HCT116 (cell line): ENCODE measurements around the gene TMEM63B. TPM values are rescaled to one million over a fixed set of nuclear protein-coding genes. Genes with fewer than 3 reads are reported as not detected.

ENCODE experiments used
- ATAC-seq: fragments of 200-7000 bp; cut with Tn5 transposase; 2 replicates; pipeline ENCODE4 v1.9.1; 2020; ENCODE audit warnings: mild to moderate bottlenecking, moderate library complexity
- BruUV-seq: library from RNA; stranded (reverse); fragments of 400-500 nt; replicated peaks from 2 replicates; lab custom pipeline; 2021; lab: Mats Ljungman, UMichigan
- CTCF ChIA-PET: fragments of 300-600 bp; sonication (Branson Sonifier 250); formaldehyde crosslinking; loops from one replicate; lab custom pipeline; 2021; ENCODE audit warnings: antibody characterized with exemption; lab: Charles Lee
- POLR2A ChIA-PET: fragments of 300-600, 350-600 bp; sonication (Branson Sonifier 250); formaldehyde crosslinking; loops from one replicate; lab custom pipeline; 2021; ENCODE audit warnings: antibody characterized with exemption; lab: Charles Lee
- RAD21 ChIA-PET, 2 experiments: fragments of 300-600 bp; sonication (Branson Sonifier 250); formaldehyde crosslinking; loops; one replicate each; lab custom pipeline; 2023; ENCODE audit warnings: low total read pairs in 2 of 2; ENCODE audit not compliant: uncharacterized antibody in 2 of 2, unreplicated experiment in 2 of 2, low non-redundant PET in 1 of 2; lab: Charles Lee
- DNase-seq: peaks from one replicate; pipeline ENCODE4 v3.0.0-alpha.2; 2010; ENCODE audit warnings: low read depth, low spot score
- H2AFZ ChIP-seq: fragments of 200-600 bp; shearing (Covaris generic), sonication (generic); 2 replicates; pipeline ENCODE4 v1.6.1; 2017; ENCODE audit warnings: low read depth, mixed run types, mixed read lengths, antibody characterized with exemption, low read length; ENCODE audit not compliant: poor library complexity, severe bottlenecking
- H3K27ac ChIP-seq: 2 replicates; pipeline ENCODE4 v1.5.1; 2012; ENCODE audit warnings: low read depth, low read length
- H3K27me3 ChIP-seq: fragments of 200-600 bp; sonication (generic); 2 replicates; pipeline ENCODE4 v1.6.1; 2016; ENCODE audit warnings: mixed run types, low read length, mixed read lengths; ENCODE audit not compliant: insufficient read depth
- H3K36me3 ChIP-seq, 2 experiments: fragments of 200-500 bp in 1 of 2; fragments of 200-600 bp in 1 of 2; sonication (Bioruptor generic) in 1 of 2; sonication (generic) in 1 of 2; 2 replicates each; pipeline versions ENCODE4 v1.5.1 to v1.6.1; 2014 to 2016; ENCODE audit warnings: low read length in 2 of 2, inconsistent platforms in 1 of 2, mixed read lengths in 1 of 2, mixed run types in 1 of 2; ENCODE audit not compliant: insufficient read depth in 2 of 2, control insufficient read depth in 1 of 2
- H3K4me1 ChIP-seq, 2 experiments: fragments of 200-600 bp in 1 of 2; sonication (generic) in 1 of 2; 2 replicates each; pipeline versions ENCODE4 v1.5.1 to v1.6.1; 2012 to 2017; ENCODE audit warnings: low read length in 2 of 2, inconsistent platforms in 1 of 2, mild to moderate bottlenecking in 1 of 2, mixed read lengths in 1 of 2, mixed run types in 1 of 2, moderate library complexity in 1 of 2; ENCODE audit not compliant: insufficient read depth in 2 of 2, control insufficient read depth in 1 of 2
- H3K4me2 ChIP-seq: fragments of 200-600 bp; sonication (generic); 2 replicates; pipeline ENCODE4 v1.6.1; 2017; ENCODE audit warnings: mixed run types, low read length, mixed read lengths
- H3K4me3 ChIP-seq, 2 experiments: fragments of 200-600 bp in 1 of 2; sonication (generic) in 1 of 2; replicated peaks in 1 of 2; 2 replicates each; pipeline ENCODE4 v1.5.1; 2011 to 2016; ENCODE audit warnings: low read length in 2 of 2, control low read depth in 1 of 2, low read depth in 1 of 2, mild to moderate bottlenecking in 1 of 2, mixed read lengths in 1 of 2, mixed run types in 1 of 2
- H3K79me2 ChIP-seq: fragments of 200-600 bp; sonication (generic); 2 replicates; pipeline ENCODE4 v1.6.1; 2017; ENCODE audit warnings: mild to moderate bottlenecking, mixed run types, low read length, moderate library complexity, mixed read lengths; ENCODE audit not compliant: insufficient read depth
- H3K9ac ChIP-seq: fragments of 200-600 bp; sonication (generic); 2 replicates; pipeline ENCODE4 v1.6.1; 2016; ENCODE audit warnings: low read length, mixed read lengths
- H3K9me2 ChIP-seq: fragments of 200-600 bp; sonication (generic), shearing (Covaris generic); 2 replicates; pipeline ENCODE4 v1.6.1; 2017; ENCODE audit warnings: mixed run types, mild to moderate bottlenecking, moderate library complexity; ENCODE audit not compliant: insufficient read depth
- H3K9me3 ChIP-seq, 2 experiments: fragments of 200-500 bp in 1 of 2; fragments of 200-600 bp in 1 of 2; sonication (Bioruptor generic) in 1 of 2; sonication (generic) in 1 of 2; 2 replicates each; pipeline ENCODE4 v1.6.1; 2014 to 2017; ENCODE audit warnings: low read length in 2 of 2, mixed read lengths in 2 of 2, inconsistent platforms in 1 of 2, low read depth in 1 of 2, mild to moderate bottlenecking in 1 of 2, mixed run types in 1 of 2, moderate library complexity in 1 of 2; ENCODE audit not compliant: control insufficient read depth in 1 of 2, insufficient read depth in 1 of 2
- H4K20me1 ChIP-seq: fragments of 200-600 bp; sonication (generic), shearing (Covaris generic); 2 replicates; pipeline ENCODE4 v1.6.1; 2017; ENCODE audit warnings: mixed run types, mild to moderate bottlenecking, moderate library complexity; ENCODE audit not compliant: insufficient read depth
- ATF3 ChIP-seq: IDR thresholded peaks from 2 replicates; pipeline ENCODE4 v1.6.1; 2012
- CBX3 ChIP-seq: IDR thresholded peaks from 2 replicates; pipeline ENCODE4 v1.6.1; 2012; ENCODE audit warnings: low read depth
- EGR1 ChIP-seq: IDR thresholded peaks from 2 replicates; pipeline ENCODE4 v1.6.1; 2012; ENCODE audit warnings: low read depth
- ELF1 ChIP-seq: IDR thresholded peaks from 2 replicates; pipeline ENCODE4 v1.6.1; 2012; ENCODE audit warnings: low read depth, borderline replicate concordance
- EZH2 ChIP-seq: fragments of 200-600 bp; sonication (generic); IDR thresholded peaks from 2 replicates; pipeline ENCODE4 v1.6.1; 2017; ENCODE audit warnings: antibody characterized with exemption, mixed run types
- EZH2phosphoT487 ChIP-seq: fragments of 200-600 bp; IDR thresholded peaks from 2 replicates; pipeline ENCODE4 v1.6.1; 2018; ENCODE audit warnings: antibody characterized with exemption, borderline replicate concordance
- FOSL1 ChIP-seq: IDR thresholded peaks from 2 replicates; pipeline ENCODE4 v1.6.1; 2012; ENCODE audit warnings: low read depth
- JUND ChIP-seq: IDR thresholded peaks from 2 replicates; pipeline ENCODE4 v1.6.1; 2012
- POLR2A ChIP-seq: IDR thresholded peaks from 2 replicates; pipeline ENCODE4 v1.7.0; 2011; ENCODE audit warnings: borderline replicate concordance; ENCODE audit not compliant: insufficient read depth, insufficient read length; ENCODE audit errors: extremely low read depth
- POLR2AphosphoS5 ChIP-seq: IDR thresholded peaks from 2 replicates; pipeline ENCODE4 v1.6.1; 2011; ENCODE audit warnings: mild to moderate bottlenecking, low read depth, low read length, moderate library complexity
- RAD21 ChIP-seq: IDR thresholded peaks from 2 replicates; pipeline ENCODE4 v1.6.1; 2012; ENCODE audit warnings: low read depth, mild to moderate bottlenecking
- SP1 ChIP-seq: IDR thresholded peaks from 2 replicates; pipeline ENCODE4 v1.6.1; 2012; ENCODE audit warnings: low read depth
- SRF ChIP-seq: IDR thresholded peaks from 2 replicates; pipeline ENCODE4 v1.6.1; 2012; ENCODE audit warnings: low read depth
- YY1 ChIP-seq: IDR thresholded peaks from 2 replicates; pipeline ENCODE4 v1.6.1; 2011; ENCODE audit warnings: low read length, low read depth, moderate library complexity, mild to moderate bottlenecking; ENCODE audit not compliant: insufficient replicate concordance; ENCODE audit errors: extremely low read depth
- ZFX ChIP-seq: fragments of 450-650 bp; IDR thresholded peaks from 2 replicates; pipeline ENCODE4 v1.6.1; 2017
- intact Hi-C: fragments of 100-400 bp; cut with micrococcal nuclease; formaldehyde crosslinking; loops from 2 replicates; pipeline ENCODE4 v1.10.0; 2022
- total RNA-seq: library from RNA; stranded (reverse); gene quantifications from one replicate; pipeline ENCODE4 v1.2.1, GENCODE V29; 2021; ENCODE audit not compliant: unreplicated experiment
- TF ChIP-seq, protein P1 (sequence below): IDR thresholded peaks from 2 replicates; pipeline ENCODE4 v1.6.1; 2012
- TF ChIP-seq, protein P2 (sequence below): IDR thresholded peaks from 2 replicates; pipeline ENCODE4 v1.6.1; 2012; ENCODE audit warnings: low read depth
- TF ChIP-seq, protein P3 (sequence below), 3 experiments: fragments of 200-600 bp in 1 of 3; sonication (generic) in 1 of 3; IDR thresholded peaks in 2 of 3; conservative IDR thresholded peaks in 1 of 3; 2 replicates each; pipeline ENCODE4 v1.5.1; 2012 to 2017; ENCODE audit warnings: low read depth in 2 of 3, low read length in 2 of 3, antibody characterized with exemption in 1 of 3, borderline replicate concordance in 1 of 3, control low read depth in 1 of 3, mild to moderate bottlenecking in 1 of 3, mixed read lengths in 1 of 3, mixed run types in 1 of 3, moderate library complexity in 1 of 3; ENCODE audit not compliant: insufficient read depth in 1 of 3

Gene TMEM63B
- total RNA-seq, 1 experiment from 2014 or later: 58.2 TPM

- TF ChIP-seq, protein P1, sequence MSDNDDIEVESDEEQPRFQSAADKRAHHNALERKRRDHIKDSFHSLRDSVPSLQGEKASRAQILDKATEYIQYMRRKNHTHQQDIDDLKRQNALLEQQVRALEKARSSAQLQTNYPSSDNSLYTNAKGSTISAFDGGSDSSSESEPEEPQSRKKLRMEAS: no peak
Observed at GRCh38 chr6:44096612-44097011, 30.7 kb upstream of the TMEM63B start (continued).

GRCh38 chr6:44097782-44098317 is 29.5 kb upstream of the TMEM63B start:
- POLR2A ChIA-PET: no interaction called here
- no TSS peak for BruUV-seq
- RAD21 ChIA-PET: no interaction called here

More at GRCh38 chr6:44097782-44098317, 29.5 kb upstream of the TMEM63B start:
- Histone ChIP-seq H3K4me1 (no peaks in the 10 kb centered on the region; a peak in 1 of 4 replicates), H3K9me3 (no peaks in the 10 kb centered on the region), H3K9me2 (no peaks in the 10 kb centered on the region), H3K4me3 (no peak overlapping the region), H3K9ac (no peak overlapping the region), H3K79me2 (no peaks in the 10 kb centered on the region), H3K27ac (no peak overlapping the region), H4K20me1 (no peaks in the 10 kb centered on the region), H3K27me3 (no peaks in the 10 kb centered on the region), H3K4me2 (no peak overlapping the region), H2AFZ (no peak overlapping the region), H3K36me3 (0 out of 4 replicates have a peak, but pooled peaks cover 0 to 2% of the 10 kb centered on the region in 2 experiments)
- intact Hi-C loops: loop anchor here (5.0 kb wide), 1 partner anchor 154 kb away; no protein-coding TSS in a partner anchor
- no peak for TF ChIP-seq YY1
- TF ChIP-seq, protein P1: no peak
- no peak for TF ChIP-seq JUND
- no peak for TF ChIP-seq SRF
- no peak for TF ChIP-seq ATF3
- TF ChIP-seq ELF1: no peak
- TF ChIP-seq POLR2A: no peak
- TF ChIP-seq ZFX: no peak
- TF ChIP-seq RAD21: no peak
- TF ChIP-seq FOSL1: no peak
- TF ChIP-seq, protein P2, sequence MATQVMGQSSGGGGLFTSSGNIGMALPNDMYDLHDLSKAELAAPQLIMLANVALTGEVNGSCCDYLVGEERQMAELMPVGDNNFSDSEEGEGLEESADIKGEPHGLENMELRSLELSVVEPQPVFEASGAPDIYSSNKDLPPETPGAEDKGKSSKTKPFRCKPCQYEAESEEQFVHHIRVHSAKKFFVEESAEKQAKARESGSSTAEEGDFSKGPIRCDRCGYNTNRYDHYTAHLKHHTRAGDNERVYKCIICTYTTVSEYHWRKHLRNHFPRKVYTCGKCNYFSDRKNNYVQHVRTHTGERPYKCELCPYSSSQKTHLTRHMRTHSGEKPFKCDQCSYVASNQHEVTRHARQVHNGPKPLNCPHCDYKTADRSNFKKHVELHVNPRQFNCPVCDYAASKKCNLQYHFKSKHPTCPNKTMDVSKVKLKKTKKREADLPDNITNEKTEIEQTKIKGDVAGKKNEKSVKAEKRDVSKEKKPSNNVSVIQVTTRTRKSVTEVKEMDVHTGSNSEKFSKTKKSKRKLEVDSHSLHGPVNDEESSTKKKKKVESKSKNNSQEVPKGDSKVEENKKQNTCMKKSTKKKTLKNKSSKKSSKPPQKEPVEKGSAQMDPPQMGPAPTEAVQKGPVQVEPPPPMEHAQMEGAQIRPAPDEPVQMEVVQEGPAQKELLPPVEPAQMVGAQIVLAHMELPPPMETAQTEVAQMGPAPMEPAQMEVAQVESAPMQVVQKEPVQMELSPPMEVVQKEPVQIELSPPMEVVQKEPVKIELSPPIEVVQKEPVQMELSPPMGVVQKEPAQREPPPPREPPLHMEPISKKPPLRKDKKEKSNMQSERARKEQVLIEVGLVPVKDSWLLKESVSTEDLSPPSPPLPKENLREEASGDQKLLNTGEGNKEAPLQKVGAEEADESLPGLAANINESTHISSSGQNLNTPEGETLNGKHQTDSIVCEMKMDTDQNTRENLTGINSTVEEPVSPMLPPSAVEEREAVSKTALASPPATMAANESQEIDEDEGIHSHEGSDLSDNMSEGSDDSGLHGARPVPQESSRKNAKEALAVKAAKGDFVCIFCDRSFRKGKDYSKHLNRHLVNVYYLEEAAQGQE: no peak
- TF ChIP-seq, protein P3, sequence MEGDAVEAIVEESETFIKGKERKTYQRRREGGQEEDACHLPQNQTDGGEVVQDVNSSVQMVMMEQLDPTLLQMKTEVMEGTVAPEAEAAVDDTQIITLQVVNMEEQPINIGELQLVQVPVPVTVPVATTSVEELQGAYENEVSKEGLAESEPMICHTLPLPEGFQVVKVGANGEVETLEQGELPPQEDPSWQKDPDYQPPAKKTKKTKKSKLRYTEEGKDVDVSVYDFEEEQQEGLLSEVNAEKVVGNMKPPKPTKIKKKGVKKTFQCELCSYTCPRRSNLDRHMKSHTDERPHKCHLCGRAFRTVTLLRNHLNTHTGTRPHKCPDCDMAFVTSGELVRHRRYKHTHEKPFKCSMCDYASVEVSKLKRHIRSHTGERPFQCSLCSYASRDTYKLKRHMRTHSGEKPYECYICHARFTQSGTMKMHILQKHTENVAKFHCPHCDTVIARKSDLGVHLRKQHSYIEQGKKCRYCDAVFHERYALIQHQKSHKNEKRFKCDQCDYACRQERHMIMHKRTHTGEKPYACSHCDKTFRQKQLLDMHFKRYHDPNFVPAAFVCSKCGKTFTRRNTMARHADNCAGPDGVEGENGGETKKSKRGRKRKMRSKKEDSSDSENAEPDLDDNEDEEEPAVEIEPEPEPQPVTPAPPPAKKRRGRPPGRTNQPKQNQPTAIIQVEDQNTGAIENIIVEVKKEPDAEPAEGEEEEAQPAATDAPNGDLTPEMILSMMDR (IDR thresholded peaks at IDR 0.05 in 2 of 3, conservative IDR thresholded peaks at IDR 0.05 in 1 of 3; ENCODE audit: borderline replicate concordance in 1 of 3, insufficient read depth in 1 of 3, low read depth in 2 of 3, low read length in 2 of 3): no peak
- no peak for TF ChIP-seq POLR2AphosphoS5
- no peak for TF ChIP-seq EGR1
- TF ChIP-seq EZH2phosphoT487: no peak
- TF ChIP-seq CBX3: no peak
- TF ChIP-seq EZH2: no peak
- TF ChIP-seq SP1: no peak
- DNase-seq: no peak
- ATAC-seq: no peak
- CTCF ChIA-PET: interaction anchor here (1.5 to 2.4 kb wide), 4 partner anchors 15 to 240 kb away, joined by 5 to 13 read pairs (median 6); no protein-coding TSS in a partner anchor
